Measurements from ENCODE around the gene NECTIN1.

NECTIN1 gene

GRCh38 chr11:119615882-119616196, 113.2 kb downstream of the NECTIN1 start:
- Histone ChIP-seq H3K4me1 (ENCODE audit: low read length) (peaks cover 23% of the 10 kb centered on the region), H3K9ac (ENCODE audit: low read length) (peak overlapping the region; percentile 33; the same call in 1 of the 2 replicates), H3K4me2 (ENCODE audit: low read length) (peak overlapping the region; percentile 69), H3K9me3 (ENCODE audit: insufficient read depth, low read length) (no peaks in the 10 kb centered on the region), H3K27ac (ENCODE audit: low read length) (peak overlapping the region; percentile 51), H3K4me3 (ENCODE audit: low read length) (peak overlapping the region; percentile 17), H2AFZ (ENCODE audit: low read depth, low read length) (peak overlapping the region; percentile 73), H3K36me3 (replicated peaks; ENCODE audit: low read depth, low read length) (no peaks in the 10 kb centered on the region), H3K27me3 (ENCODE audit: low read depth, low read length) (peaks cover 3% of the 10 kb centered on the region; the same call in 1 of the 2 replicates), H4K20me1 (ENCODE audit: insufficient read depth, low read length) (no peaks in the 10 kb centered on the region), H3K79me2 (ENCODE audit: low read length) (no peaks in the 10 kb centered on the region)
- TF ChIP-seq EZH2phosphoT487 (IDR thresholded peaks at IDR 0.05; ENCODE audit: low read depth), result no peak
- TF ChIP-seq CTCF (IDR thresholded peaks at IDR 0.05; ENCODE audit: low read depth, low read length), result no peak

GRCh38 chr11:119615003-119615881, 113.8 kb downstream of the NECTIN1 start:
- no peak for TF ChIP-seq CTCF (IDR thresholded peaks at IDR 0.05; ENCODE audit: low read depth, low read length)
- TF ChIP-seq EZH2phosphoT487 (IDR thresholded peaks at IDR 0.05; ENCODE audit: low read depth), result no peak
- Histone ChIP-seq H4K20me1 (ENCODE audit: insufficient read depth, low read length) (no peaks in the 10 kb centered on the region), H3K27me3 (ENCODE audit: low read depth, low read length) (no peaks in the 10 kb centered on the region), H3K9me3 (ENCODE audit: insufficient read depth, low read length) (no peaks in the 10 kb centered on the region), H3K79me2 (ENCODE audit: low read length) (no peaks in the 10 kb centered on the region), H3K27ac (ENCODE audit: low read length) (peak overlapping the region; percentile 51), H3K9ac (ENCODE audit: low read length) (peak overlapping the region; percentile 33; the same call in 1 of the 2 replicates), H3K4me2 (ENCODE audit: low read length) (peak overlapping the region; percentile 69), H3K4me3 (ENCODE audit: low read length) (peak overlapping the region; percentile 17), H2AFZ (ENCODE audit: low read depth, low read length) (peak overlapping the region; percentile 73), H3K4me1 (ENCODE audit: low read length) (peaks cover 23% of the 10 kb centered on the region), H3K36me3 (replicated peaks; ENCODE audit: low read depth, low read length) (no peaks in the 10 kb centered on the region)

GRCh38 chr11:119614222-119615002, 114.6 kb downstream of the NECTIN1 start:
- Histone ChIP-seq H3K36me3 (replicated peaks; ENCODE audit: low read depth, low read length) (no peaks in the 10 kb centered on the region), H3K4me3 (ENCODE audit: low read length) (no peak overlapping the region), H3K27me3 (ENCODE audit: low read depth, low read length) (no peaks in the 10 kb centered on the region), H4K20me1 (ENCODE audit: insufficient read depth, low read length) (no peaks in the 10 kb centered on the region), H3K9ac (ENCODE audit: low read length) (no peak overlapping the region), H3K4me1 (ENCODE audit: low read length) (peaks cover 20% of the 10 kb centered on the region), H3K4me2 (ENCODE audit: low read length) (no peak overlapping the region), H3K9me3 (ENCODE audit: insufficient read depth, low read length) (no peaks in the 10 kb centered on the region), H3K79me2 (ENCODE audit: low read length) (no peaks in the 10 kb centered on the region), H3K27ac (ENCODE audit: low read length) (no peak overlapping the region), H2AFZ (ENCODE audit: low read depth, low read length) (no peak overlapping the region)
- TF ChIP-seq EZH2phosphoT487 (IDR thresholded peaks at IDR 0.05; ENCODE audit: low read depth), result no peak
- no peak for TF ChIP-seq CTCF (IDR thresholded peaks at IDR 0.05; ENCODE audit: low read depth, low read length)

GRCh38 chr11:119612814-119613213, 116.2 kb downstream of the NECTIN1 start:
- no peak overlapping the region for H3K9ac ChIP-seq (ENCODE audit: low read length)
- H3K27me3 ChIP-seq (ENCODE audit: low read depth, low read length), result peaks cover 12% of the 10 kb centered on the region
- TF ChIP-seq EZH2phosphoT487 (IDR thresholded peaks at IDR 0.05; ENCODE audit: low read depth), result no peak
- no peak for TF ChIP-seq CTCF (IDR thresholded peaks at IDR 0.05; ENCODE audit: low read depth, low read length)
- no peaks in the 10 kb centered on the region for H3K79me2 ChIP-seq (ENCODE audit: low read length)
- H3K9me3 ChIP-seq (ENCODE audit: insufficient read depth, low read length), result no peaks in the 10 kb centered on the region
- H3K4me2 ChIP-seq (ENCODE audit: low read length), result no peak overlapping the region
- H3K4me1 ChIP-seq (ENCODE audit: low read length), result peaks cover 14% of the 10 kb centered on the region
- no peak overlapping the region for H3K27ac ChIP-seq (ENCODE audit: low read length)
- no peak overlapping the region for H3K4me3 ChIP-seq (ENCODE audit: low read length)
- no peaks in the 10 kb centered on the region for H3K36me3 ChIP-seq (replicated peaks; ENCODE audit: low read depth, low read length)
- no peak overlapping the region for H2AFZ ChIP-seq (ENCODE audit: low read depth, low read length)
- no peaks in the 10 kb centered on the region for H4K20me1 ChIP-seq (ENCODE audit: insufficient read depth, low read length)
